M059J (cell line): ENCODE measurements around the gene SUGT1. TPM values are rescaled to one million over a fixed set of nuclear protein-coding genes. Genes with fewer than 3 reads are reported as not detected.

Experiments used
- DNase-seq: peaks from one replicate; pipeline ENCODE4 v3.0.0-alpha.2; 2012; ENCODE audit warnings: low read depth
- total RNA-seq: library from RNA; depleted of rRNA; stranded (reverse); fragments of >200 nt; shearing (Covaris generic); gene quantifications from 2 replicates; pipeline ENCODE4 v1.2.3, GENCODE V29; 2014; rRNA removed

Gene SUGT1
- total RNA-seq, 1 experiment from 2014 or later, result 29.3 TPM

DNA sequence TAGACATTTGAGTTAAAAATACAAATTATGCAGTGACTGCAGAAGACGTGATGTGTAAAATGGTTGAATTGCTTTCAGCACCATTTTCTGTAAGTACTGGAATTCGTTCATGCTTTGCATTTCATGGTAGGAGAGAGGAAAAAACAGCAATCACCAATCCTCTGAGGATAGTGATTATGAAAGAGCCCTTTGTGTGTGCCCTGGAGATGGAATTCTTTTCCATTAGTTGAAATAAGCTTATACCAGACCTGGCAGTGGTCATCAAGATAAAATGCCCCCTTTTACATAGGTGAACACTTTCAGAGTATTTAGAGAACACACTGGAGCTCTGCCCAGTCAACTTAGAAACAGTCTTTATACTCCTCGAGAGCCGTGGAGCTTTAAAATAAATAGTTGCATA, 85.3 kb downstream of the SUGT1 start:
- no peak for DNase-seq

DNA sequence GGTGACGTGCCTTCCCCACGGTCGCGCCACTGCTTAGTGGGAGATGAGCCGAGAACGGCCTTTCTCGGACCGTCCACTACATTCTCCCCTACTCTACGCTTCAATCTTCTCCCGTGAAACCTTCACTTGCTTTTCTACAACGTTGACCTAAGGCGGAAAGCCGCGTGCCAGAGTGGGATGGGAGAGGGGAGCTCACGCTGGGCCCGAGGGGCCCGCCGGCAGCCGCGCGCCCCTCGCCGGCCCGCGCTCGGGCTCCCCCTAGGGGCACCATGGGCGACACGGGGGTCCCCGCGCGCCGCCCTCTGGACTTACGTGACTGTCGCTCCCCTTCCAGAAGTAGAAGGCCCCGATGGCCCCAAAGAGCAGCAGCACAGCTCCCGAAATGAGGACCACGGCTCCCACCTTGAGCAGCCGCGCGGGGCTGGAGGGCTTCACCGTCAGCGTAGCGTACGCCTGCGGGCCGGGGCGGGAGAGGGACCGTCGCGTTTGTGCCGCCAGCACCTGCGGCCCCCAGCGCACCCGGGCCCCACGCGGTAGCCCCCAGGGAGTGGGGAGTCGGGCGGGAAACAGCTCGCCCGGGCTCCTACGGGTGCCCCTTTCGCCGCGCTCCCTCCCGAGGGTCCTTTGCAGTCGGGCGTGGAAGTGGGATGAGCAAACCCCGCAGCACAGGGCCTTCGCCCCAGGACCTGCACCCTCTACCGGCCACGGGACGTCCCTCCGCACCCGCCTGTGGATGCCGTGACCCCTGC, 86.3 kb downstream of the SUGT1 start:
- no peak for DNase-seq

DNA sequence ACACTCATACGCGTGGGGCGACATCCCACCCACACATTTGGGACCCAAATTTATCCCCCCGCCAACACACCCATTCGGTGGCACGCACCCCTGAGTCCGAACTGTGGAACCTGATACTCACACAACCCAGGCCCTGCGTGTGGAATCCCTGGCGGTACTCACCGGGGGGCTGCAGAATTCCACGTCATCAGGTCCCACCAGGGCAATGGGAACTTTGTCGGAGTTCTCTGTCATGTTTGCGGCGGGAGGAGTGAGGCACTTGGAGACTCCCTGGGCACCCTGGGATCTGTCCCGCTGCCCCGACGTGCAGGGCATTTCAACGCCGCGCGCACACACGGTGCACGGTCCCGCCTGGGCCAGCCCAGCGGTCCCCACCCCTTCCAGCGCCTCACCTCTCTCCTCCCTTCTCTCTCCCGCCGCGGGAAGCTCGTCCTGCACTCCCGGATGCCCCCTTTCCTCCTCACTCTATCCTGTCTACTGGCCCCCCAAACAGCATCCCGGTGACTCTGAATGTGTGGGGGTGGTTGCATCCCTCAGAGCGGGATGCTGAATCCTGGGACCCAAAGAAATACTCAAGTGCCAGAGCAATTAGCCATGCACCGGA, 86.9 kb downstream of the SUGT1 start, which contains the start of gene CNMD:
Gene CNMD (minus strand): TSS at position 353 of the 604 bp plus-strand sequence. CDS start 119 bp downstream, at position 234.
- DNase-seq, result no peak

DNA sequence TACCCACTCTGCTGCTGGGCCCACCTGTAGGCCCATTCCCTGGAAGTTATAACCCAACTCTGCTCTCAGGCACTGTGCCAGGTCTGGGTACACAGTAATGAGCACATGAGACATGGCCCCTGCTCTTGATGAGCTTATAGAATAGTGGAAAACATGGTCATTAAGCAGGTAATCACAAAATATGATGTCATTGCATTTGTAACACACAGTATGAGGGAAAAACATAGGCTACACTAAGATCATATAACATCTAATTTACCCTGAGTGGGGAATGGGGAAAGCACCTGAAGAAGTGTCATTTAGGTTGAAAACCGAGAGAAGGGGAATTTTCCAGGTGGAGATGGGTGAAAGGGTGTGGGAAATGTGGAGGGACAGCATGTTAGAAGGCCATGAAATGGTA, 90.9 kb downstream of the SUGT1 start:
- no peak for DNase-seq

DNA sequence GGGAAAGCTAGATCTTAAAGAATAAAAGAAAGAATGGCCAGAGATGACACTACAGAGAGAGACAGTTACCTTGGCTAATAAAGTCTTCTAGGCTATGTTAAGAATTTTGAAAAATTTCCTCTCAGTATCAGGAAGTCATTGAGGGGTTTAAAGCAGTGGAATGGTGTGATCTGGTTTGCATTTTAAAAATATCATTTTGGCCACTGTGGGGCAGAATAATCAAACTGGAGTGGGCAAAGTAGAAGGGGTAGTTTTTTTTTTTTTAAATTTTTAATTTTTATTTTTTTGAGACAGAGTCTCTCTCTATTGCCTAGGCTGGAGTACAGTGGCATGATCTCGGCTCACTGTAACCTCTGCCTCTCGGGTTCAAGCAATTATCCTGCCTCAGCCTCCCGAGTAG, 91.4 kb downstream of the SUGT1 start:
- no peak for DNase-seq

DNA sequence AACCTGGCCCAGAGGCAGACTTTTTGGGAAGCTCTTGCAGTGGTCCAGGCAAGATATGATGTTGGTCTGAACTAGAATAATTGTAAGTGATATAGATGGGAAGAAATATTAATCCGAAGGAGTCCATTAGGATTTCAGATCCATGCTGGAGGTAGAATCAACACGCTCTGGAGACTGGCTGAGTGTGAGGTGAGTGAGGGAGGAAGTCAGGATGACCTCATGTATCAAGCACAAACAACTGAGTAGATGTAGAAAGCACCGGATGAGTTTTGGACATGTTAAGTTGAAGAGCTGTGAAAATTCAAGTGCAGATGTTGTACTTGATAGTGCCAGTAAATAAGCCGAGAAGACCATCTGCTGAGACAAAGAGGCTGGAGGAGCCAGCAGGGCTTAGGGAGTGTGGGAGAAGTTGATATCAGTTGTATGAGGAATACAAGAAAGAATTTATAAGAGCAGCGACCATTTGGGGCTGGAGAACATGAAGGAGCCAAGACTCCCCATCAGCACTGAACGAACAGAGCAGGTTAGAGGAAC, 92.3 kb downstream of the SUGT1 start:
- DNase-seq, result no peak

DNA sequence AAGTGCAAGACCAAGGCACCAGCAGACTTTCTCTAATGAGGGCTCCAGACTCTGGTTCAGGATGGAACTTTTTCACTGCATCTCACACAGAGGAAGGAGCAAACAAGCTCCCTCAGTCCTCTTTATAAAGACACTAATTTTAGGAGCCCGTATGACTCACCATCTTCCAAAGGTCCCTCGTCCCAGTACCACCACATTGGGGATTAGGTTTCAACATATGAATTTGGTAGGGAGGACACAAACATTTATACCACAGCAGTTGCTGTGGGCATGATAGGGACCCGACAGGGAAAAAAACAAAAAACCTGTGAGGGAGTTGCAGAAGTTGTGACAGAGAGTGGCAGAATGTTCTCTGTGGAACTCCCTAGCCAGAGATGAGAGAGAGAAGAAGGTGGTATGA, 93.5 kb downstream of the SUGT1 start:
- DNase-seq, result no peak

DNA sequence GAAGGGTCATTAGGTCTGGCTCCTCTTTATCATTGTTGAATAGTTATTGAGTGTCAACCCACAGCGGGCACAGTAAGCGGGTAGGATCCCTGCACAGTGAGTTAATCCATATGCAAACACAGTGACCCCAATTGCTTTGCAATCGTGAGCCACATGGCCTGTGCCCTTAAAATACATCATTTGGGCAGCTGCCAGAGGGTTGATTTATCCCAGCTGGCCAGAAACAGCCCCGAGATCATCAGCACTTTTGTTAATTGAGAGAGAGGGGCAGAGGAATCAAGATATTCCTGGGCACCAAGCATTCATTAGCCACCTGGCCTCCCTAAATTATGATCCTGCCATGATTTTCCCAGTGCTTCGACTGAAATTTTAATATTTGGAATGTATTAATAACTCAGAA, 96.8 kb downstream of the SUGT1 start:
- no peak for DNase-seq

Other genes with a start within 250 kb of the SUGT1 start
- 2.8 and 3.4 TPM in 2 replicates for gene THSD1, start 246.7 kb upstream of the SUGT1 start, total RNA-seq
- gene VPS36, start 202.2 kb upstream of the SUGT1 start, total RNA-seq, result 11.8 and 21.3 TPM in 2 replicates
- 52.2 and 72.0 TPM in 2 replicates for gene CKAP2, start 197.4 kb upstream of the SUGT1 start, total RNA-seq
- gene HNRNPA1L2, start 10.4 kb upstream of the SUGT1 start, total RNA-seq, result 1.2 and 2.6 TPM in 2 replicates
- not detected in 2 replicates for gene CNMD, start 87.0 kb downstream of the SUGT1 start, total RNA-seq
- not detected in 2 replicates for gene PCDH8, start 195.8 kb downstream of the SUGT1 start, total RNA-seq